H1 (cell line): ENCODE results near the gene DIS3L. TPM values are rescaled to one million over a fixed set of nuclear protein-coding genes. Genes with fewer than 3 reads are reported as not detected.

ENCODE experiments used
- CTCF ChIA-PET: fragments of 300-600 bp; sonication (Branson Sonifier 250); formaldehyde crosslinking; loops from one replicate; lab custom pipeline; 2021; ENCODE audit not compliant: partially characterized antibody; lab: Charles Lee
- POLR2A ChIA-PET: fragments of 300-600 bp; sonication (Branson Sonifier 250); formaldehyde crosslinking; loops from one replicate; lab custom pipeline; 2021; ENCODE audit warnings: inconsistent platforms; ENCODE audit not compliant: partially characterized antibody; lab: Charles Lee
- DNase-seq, 2 experiments: peaks; one replicate each; pipeline versions ENCODE4 v3.0.0 to v3.0.0-alpha.2; 2010 to 2022; ENCODE audit warnings: low spot score in 2 of 2, low read depth in 1 of 2, mixed read lengths in 1 of 2
- FAIRE-seq: peaks from 2 replicates; lab custom pipeline; 2011; peaks lifted over from hg19 to GRCh38; lab: Jason Lieb, UNC
- H2AFZ ChIP-seq: 2 replicates; pipeline ENCODE4 v1.8.1; 2012; ENCODE audit warnings: low read length, inconsistent platforms
- H2AK5ac ChIP-seq: 2 replicates; pipeline ENCODE4 v1.6.1; 2013; ENCODE audit warnings: low read depth, low read length
- H2BK120ac ChIP-seq: replicated peaks from 2 replicates; pipeline ENCODE3; 2013; ENCODE audit warnings: low read depth, low read length, inconsistent platforms
- H2BK12ac ChIP-seq: 2 replicates; pipeline ENCODE4 v1.6.1; 2013; ENCODE audit warnings: low read depth, low read length
- H2BK15ac ChIP-seq: 2 replicates; pipeline ENCODE4 v1.6.1; 2013; ENCODE audit warnings: low read length
- H2BK20ac ChIP-seq: 2 replicates; pipeline ENCODE4 v1.6.1; 2013; ENCODE audit warnings: low read length
- H2BK5ac ChIP-seq: 2 replicates; pipeline ENCODE4 v1.6.1; 2013; ENCODE audit warnings: low read depth, low read length
- H3K14ac ChIP-seq: 2 replicates; pipeline ENCODE4 v1.6.1; 2013; ENCODE audit warnings: inconsistent platforms; ENCODE audit not compliant: insufficient read length
- H3K18ac ChIP-seq: 2 replicates; pipeline ENCODE4 v1.6.1; 2013; ENCODE audit warnings: low read length; ENCODE audit errors: extremely low read depth
- H3K23ac ChIP-seq: 2 replicates; pipeline ENCODE4 v1.6.1; 2013; ENCODE audit warnings: inconsistent platforms; ENCODE audit not compliant: insufficient read length
- H3K23me2 ChIP-seq: 2 replicates; pipeline ENCODE4 v1.6.1; 2013; ENCODE audit warnings: low read depth, low read length
- H3K27ac ChIP-seq: 2 replicates; pipeline ENCODE4 v1.6.1; 2011; ENCODE audit warnings: low read depth, low read length, inconsistent platforms
- H3K27me3 ChIP-seq, 4 experiments: replicated peaks in 1 of 4; 1 replicate in 1 of 4; 2 replicates in 3 of 4; pipeline versions ENCODE4 v1.6.1 to v1.8.1; 2011 to 2013; ENCODE audit warnings: low read length in 3 of 4, mild to moderate bottlenecking in 3 of 4, inconsistent platforms in 2 of 4, mixed read lengths in 2 of 4, moderate library complexity in 1 of 4; ENCODE audit not compliant: control insufficient read depth in 3 of 4, insufficient read depth in 3 of 4; ENCODE audit errors: extremely low read depth in 1 of 4
- H3K36me3 ChIP-seq, 4 experiments: 2 replicates each; pipeline versions ENCODE4 v1.6.1 to v1.8.1; 2011 to 2013; ENCODE audit warnings: mild to moderate bottlenecking in 4 of 4, low read length in 3 of 4, moderate library complexity in 2 of 4, control low read depth in 1 of 4, inconsistent platforms in 1 of 4; ENCODE audit not compliant: insufficient read depth in 4 of 4, control insufficient read depth in 2 of 4
- H3K4ac ChIP-seq: replicated peaks from 2 replicates; pipeline ENCODE3; 2013; ENCODE audit warnings: low read length, low read depth, mixed read lengths, inconsistent platforms; ENCODE audit not compliant: insufficient read length
- H3K4me1 ChIP-seq, 4 experiments: replicated peaks in 1 of 4; 1 replicate in 1 of 4; 2 replicates in 3 of 4; pipeline versions ENCODE4 v1.6.1 to v1.8.1; 2011 to 2013; ENCODE audit warnings: low read length in 3 of 4, inconsistent platforms in 2 of 4, mixed read lengths in 1 of 4; ENCODE audit not compliant: insufficient read depth in 4 of 4, control insufficient read depth in 3 of 4
- H3K4me2 ChIP-seq, 2 experiments: 2 replicates each; pipeline versions ENCODE4 v1.6.1 to v1.8.1; 2011 to 2013; ENCODE audit warnings: low read depth in 2 of 2, low read length in 2 of 2, control low read depth in 1 of 2, inconsistent platforms in 1 of 2, mild to moderate bottlenecking in 1 of 2; ENCODE audit not compliant: insufficient read depth in 1 of 2
- H3K4me3 ChIP-seq, 4 experiments: fragments of 200-600, 300-600 bp in 1 of 4; sonication (generic), shearing (Covaris generic), sonication (Bioruptor Twin) in 1 of 4; 2 replicates each; pipeline versions ENCODE4 v1.5.1 to v1.8.1; 2011 to 2016; ENCODE audit warnings: low read length in 4 of 4, low read depth in 3 of 4, control low read depth in 2 of 4, inconsistent platforms in 2 of 4, mild to moderate bottlenecking in 2 of 4, mixed read lengths in 1 of 4, moderate library complexity in 1 of 4; ENCODE audit not compliant: insufficient read depth in 2 of 4; ENCODE audit errors: extremely low read depth in 1 of 4
- H3K56ac ChIP-seq: replicated peaks from 2 replicates; pipeline ENCODE3; 2013; ENCODE audit warnings: low read depth, mild to moderate bottlenecking, mixed read lengths, low read length, inconsistent platforms; ENCODE audit not compliant: insufficient read length
- H3K79me1 ChIP-seq: 2 replicates; pipeline ENCODE4 v1.6.1; 2013; ENCODE audit warnings: low read depth, low read length, control low read depth
- H3K79me2 ChIP-seq, 2 experiments: 2 replicates each; pipeline versions ENCODE4 v1.6.1 to v1.8.1; 2012 to 2013; ENCODE audit warnings: low read length in 2 of 2, mild to moderate bottlenecking in 2 of 2, inconsistent platforms in 1 of 2; ENCODE audit not compliant: insufficient read depth in 2 of 2, control insufficient read depth in 1 of 2
- H3K9ac ChIP-seq, 4 experiments: replicated peaks in 1 of 4; 1 replicate in 1 of 4; 2 replicates in 3 of 4; pipeline versions ENCODE4 v1.6.1 to v1.8.1; 2011 to 2013; ENCODE audit warnings: low read depth in 3 of 4, low read length in 3 of 4, control low read depth in 2 of 4, mild to moderate bottlenecking in 2 of 4, moderate library complexity in 2 of 4, inconsistent platforms in 1 of 4; ENCODE audit errors: extremely low read depth in 1 of 4
- H3K9me3 ChIP-seq, 2 experiments: 2 replicates each; pipeline versions ENCODE4 v1.6.1 to v1.8.1; 2012 to 2013; ENCODE audit warnings: mild to moderate bottlenecking in 2 of 2, moderate library complexity in 2 of 2, control low read depth in 1 of 2, inconsistent platforms in 1 of 2, low read depth in 1 of 2, low read length in 1 of 2, mixed read lengths in 1 of 2; ENCODE audit not compliant: insufficient read depth in 2 of 2
- H4K20me1 ChIP-seq, 2 experiments: replicated peaks in 1 of 2; 2 replicates each; pipeline versions ENCODE3 to v1.8.1; 2011 to 2013; ENCODE audit warnings: inconsistent platforms in 2 of 2, low read length in 2 of 2, mild to moderate bottlenecking in 1 of 2; ENCODE audit not compliant: insufficient read depth in 2 of 2, control insufficient read depth in 1 of 2
- H4K5ac ChIP-seq: 2 replicates; pipeline ENCODE4 v1.6.1; 2013; ENCODE audit warnings: low read length, low read depth, mixed read lengths, inconsistent platforms; ENCODE audit not compliant: insufficient read length
- H4K8ac ChIP-seq: 2 replicates; pipeline ENCODE4 v1.8.0; 2013; ENCODE audit warnings: mild to moderate bottlenecking, moderate library complexity, low read length, inconsistent platforms; ENCODE audit not compliant: insufficient read depth; ENCODE audit errors: extremely low read depth
- H4K91ac ChIP-seq: replicated peaks from 2 replicates; pipeline ENCODE3; 2013; ENCODE audit warnings: low read length, mixed read lengths, inconsistent platforms; ENCODE audit not compliant: insufficient read length
- TCF12 ChIP-seq: IDR thresholded peaks from 2 replicates; pipeline ENCODE4 v1.6.1; 2011; ENCODE audit warnings: low read depth, mild to moderate bottlenecking, low read length
- WGBS, 2 experiments: shearing (Covaris generic) in 1 of 2; methylation state at CpG; one replicate each; pipeline versions ENCODE4 v1.1.6 to v1.1.7; 2013 to 2015; ENCODE audit warnings: low lambda C conversion rate in 2 of 2, mixed read lengths in 2 of 2, inconsistent platforms in 1 of 2, low coverage in 1 of 2, missing lambda C conversion rate in 1 of 2; ENCODE audit not compliant: insufficient replicate concordance in 2 of 2, insufficient coverage in 1 of 2, insufficient read length in 1 of 2; ENCODE audit errors: extremely low coverage in 1 of 2, missing lambda C conversion rate in 1 of 2; 5-methylcytosine and 5-hydroxymethylcytosine counted together
- polyA plus RNA-seq, 7 experiments: library from polyadenylated mRNA; depleted of rRNA in 3 of 7; stranded (reverse) in 5 of 7; unstranded in 2 of 7; fragments of >200 nt in 5 of 7; fragments of 200-250 nt in 2 of 7; gene quantifications; 1 replicate in 5 of 7; 2 replicates in 1 of 7; 4 replicates in 1 of 7; pipeline versions ENCODE4 v1.2.1 to v1.2.3, GENCODE V29; 2011 to 2013; ENCODE audit warnings: missing spikeins in 2 of 7, mixed read lengths in 2 of 7
- total RNA-seq: library from RNA; stranded (reverse); fragmentation: NEBNext Ultra II Directional; extraction: Animal tissue kit (Norgen Biotek cat#: 25700); gene quantifications from 2 replicates; pipeline ENCODE4 v1.2.1, GENCODE V29; 2021

DIS3L gene
- total and polyA plus RNA-seq, 2 of the 8 experiments (the other 6 are each of a cell fraction or from before 2014, with no cell fraction given): 8.7 to 25.0 TPM

GRCh38 chr15:66359740-66360139 is 66.4 kb downstream of the DIS3L start:
- no peak overlapping the region for H2BK20ac ChIP-seq
- peaks cover 4% of the 10 kb centered on the region for H3K23me2 ChIP-seq
- no peaks in the 10 kb centered on the region for H3K27me3 ChIP-seq
- H3K9me3 ChIP-seq: no peaks in the 10 kb centered on the region
- no peaks in the 10 kb centered on the region for H3K36me3 ChIP-seq
- H3K79me1 ChIP-seq: no peaks in the 10 kb centered on the region; the same call in 1 of the 2 replicates
- no peak overlapping the region for H2AFZ ChIP-seq
- ChIA-PET CTCF (no interaction called here), POLR2A (no interaction called here)
- H3K27ac ChIP-seq: no peak overlapping the region
- H3K18ac ChIP-seq: no peak overlapping the region
- no peak for TF ChIP-seq TCF12
- H4K8ac ChIP-seq: no peak overlapping the region
- no peak overlapping the region for H2AK5ac ChIP-seq
- no peaks in the 10 kb centered on the region for H4K20me1 ChIP-seq
- H3K79me2 ChIP-seq: peaks cover 0 to 12% of the 10 kb centered on the region in 2 experiments; a peak in 2 of 4 replicates
- H3K9ac ChIP-seq: no peak overlapping the region
- no peak overlapping the region for H2BK5ac ChIP-seq
- H3K4ac ChIP-seq: no peak overlapping the region
- WGBS, 2 experiments: 91% methylated on average over 7 of the region's 7 CpGs; no CpG with 5 or more reads in 1 of the 2 experiments
- no peak overlapping the region for H3K23ac ChIP-seq
- H2BK15ac ChIP-seq: no peak overlapping the region
- H3K4me2 ChIP-seq: no peak overlapping the region
- no peak for DNase-seq
- H3K14ac ChIP-seq: no peak overlapping the region
- H3K4me1 ChIP-seq: peaks cover 0 to 7% (median 3%) of the 10 kb centered on the region in 4 experiments; a peak in 5 of 7 replicates
- no peak overlapping the region for H2BK120ac ChIP-seq
- H3K56ac ChIP-seq: no peak overlapping the region
- H4K91ac ChIP-seq: no peak overlapping the region
- no peak overlapping the region for H3K4me3 ChIP-seq
- no peak overlapping the region for H2BK12ac ChIP-seq
- FAIRE-seq: no peak
- no peak overlapping the region for H4K5ac ChIP-seq
